DLD1 (cell line): ENCODE measurements around the gene LSM10.

ENCODE experiments used
- in situ Hi-C: cut with HindIII; loops from 2 replicates; pipeline ENCODE4 v1.10.0; 2017; ENCODE audit warnings: low sequenced_read_pairs

Gene LSM10

DNA sequence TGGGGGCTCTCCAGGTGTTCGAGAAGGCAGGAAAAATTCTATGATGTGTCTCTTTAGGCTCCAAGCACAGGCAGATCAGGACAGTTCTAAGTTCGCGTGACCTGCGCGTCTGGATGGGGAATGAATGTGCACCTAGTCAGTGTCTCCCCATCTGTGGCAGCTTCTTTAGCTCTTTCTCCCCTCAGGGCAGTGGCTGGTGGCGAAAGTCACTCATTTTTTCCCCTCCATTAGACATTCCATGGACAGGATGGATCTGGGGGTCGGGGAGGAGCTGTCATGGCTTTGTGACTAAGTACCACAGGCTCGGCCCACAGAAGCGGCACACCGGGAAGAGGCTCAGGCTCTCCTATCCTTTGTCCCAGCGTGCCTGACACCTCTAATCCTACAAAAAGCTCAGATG, 43.2 kb downstream of the LSM10 start:
- in situ Hi-C loops: no loop called here

DNA sequence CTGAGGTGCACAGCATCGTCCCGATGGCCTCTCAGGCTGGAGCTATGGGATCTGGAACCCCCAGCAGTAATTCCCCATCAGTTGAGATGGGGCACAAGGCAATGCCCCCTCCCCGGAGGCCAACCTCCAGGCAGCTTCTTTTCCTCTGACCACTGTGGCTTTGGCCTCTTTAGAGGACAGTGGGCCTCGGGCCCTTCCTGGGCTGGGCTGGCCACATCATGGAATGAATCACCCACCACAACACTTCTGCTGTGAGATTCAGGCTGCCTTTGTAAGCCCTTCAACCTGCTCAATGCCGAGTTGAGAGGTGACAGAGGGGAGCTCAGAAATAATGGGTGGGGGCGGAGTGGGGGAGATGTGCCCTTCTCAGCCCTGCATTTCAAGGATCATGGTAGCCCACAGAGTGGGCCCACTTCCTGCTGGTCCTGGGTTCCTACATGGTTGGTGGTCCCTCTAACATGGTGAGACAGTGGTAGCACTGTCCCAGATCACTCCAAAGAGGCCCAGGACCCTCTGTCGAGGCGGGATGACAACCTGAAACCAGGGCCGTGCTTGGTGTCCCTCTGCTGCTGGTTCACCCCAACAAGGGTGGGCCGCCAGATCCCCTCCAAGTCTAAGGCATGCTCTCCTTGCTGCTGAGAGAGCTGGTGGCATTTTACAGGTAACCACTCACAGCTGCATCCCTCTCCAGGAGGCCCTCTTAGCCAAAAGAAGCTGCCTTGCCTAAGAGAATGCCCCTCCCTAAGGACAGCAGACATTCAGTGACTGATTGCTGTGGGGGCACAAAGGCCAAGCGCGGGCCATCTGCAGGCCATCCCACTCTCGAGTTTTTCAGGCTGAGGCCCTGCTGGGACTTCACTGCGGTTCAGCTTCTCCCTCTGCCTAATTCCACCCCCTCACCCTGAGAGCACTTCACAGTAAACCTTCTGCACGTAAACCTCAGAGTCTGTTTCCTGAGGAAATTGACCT, 44.5 kb downstream of the LSM10 start:
- in situ Hi-C loops: no loop called here

DNA sequence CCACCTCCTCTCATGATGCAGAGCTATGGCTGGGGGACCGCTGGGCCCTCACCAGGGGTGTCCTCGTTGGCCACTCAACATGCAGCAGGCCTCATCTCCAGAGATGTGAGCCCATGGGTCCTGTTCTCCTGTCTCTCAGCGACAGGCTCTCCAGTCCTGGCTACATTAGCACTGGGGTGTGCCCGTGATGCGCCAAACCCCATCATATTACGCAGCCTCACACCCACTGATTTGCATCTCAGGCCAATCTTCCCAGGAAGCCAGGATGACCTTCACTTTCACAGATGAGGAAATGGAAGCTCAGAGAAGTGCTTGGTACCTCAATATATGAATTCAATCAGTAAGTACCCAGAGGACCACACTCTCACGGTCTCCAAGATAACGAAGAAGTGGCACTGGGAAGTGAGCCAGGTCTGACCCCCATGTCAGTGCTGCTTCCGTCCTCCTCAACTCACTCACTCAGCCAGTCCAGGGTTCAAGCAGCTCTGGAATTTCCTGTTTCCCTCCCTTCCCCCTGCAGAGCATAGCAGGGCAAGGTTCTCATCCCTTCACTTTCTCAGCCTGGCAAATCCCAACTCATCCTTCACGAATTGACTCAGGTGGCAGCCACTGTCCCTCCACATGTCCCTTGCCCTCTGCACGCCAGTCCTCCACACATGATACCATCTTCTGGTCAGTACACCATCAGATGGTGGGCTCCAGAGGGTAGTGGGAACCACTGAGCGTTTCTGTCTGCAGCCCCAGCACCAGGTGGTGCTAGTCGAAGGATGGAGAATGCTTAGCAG, 45.4 kb downstream of the LSM10 start:
- in situ Hi-C loops: no loop called here

DNA sequence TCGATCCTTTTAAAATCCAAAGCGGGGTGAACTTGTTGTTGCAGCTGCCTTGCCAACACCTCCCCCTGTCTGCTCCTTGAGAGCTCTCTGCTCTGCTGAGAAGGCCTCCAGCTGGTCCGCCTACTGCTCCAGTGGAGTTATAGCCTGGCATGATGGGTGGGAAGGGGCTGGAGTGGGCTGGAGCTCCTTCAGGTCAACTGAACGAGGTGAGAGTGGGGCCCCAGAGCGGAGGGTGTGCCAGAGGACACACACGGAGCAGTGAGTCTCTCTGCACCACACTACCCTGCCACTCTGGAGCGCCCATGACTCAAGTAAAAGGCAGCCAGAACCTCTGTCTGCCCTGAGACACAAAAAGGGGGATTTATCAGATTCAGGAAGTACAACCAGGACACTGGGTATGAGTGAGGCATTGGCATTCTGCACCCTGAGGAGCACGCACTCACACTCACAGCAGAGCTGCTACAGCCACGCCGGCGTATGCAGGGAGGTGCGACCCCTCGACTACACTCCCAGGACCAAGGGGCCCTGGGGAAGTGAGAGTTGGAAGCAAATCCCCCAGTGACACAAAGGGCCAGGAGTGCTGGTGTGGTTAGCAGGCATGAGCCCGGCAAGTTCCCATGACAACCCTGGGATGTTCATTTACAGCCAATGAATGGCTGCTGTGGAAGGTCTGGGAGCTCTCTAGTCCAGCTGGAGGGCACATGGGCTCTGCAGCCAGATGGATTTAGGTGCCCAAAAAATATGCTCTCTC, 46.3 kb downstream of the LSM10 start:
- in situ Hi-C loops: no loop called here

DNA sequence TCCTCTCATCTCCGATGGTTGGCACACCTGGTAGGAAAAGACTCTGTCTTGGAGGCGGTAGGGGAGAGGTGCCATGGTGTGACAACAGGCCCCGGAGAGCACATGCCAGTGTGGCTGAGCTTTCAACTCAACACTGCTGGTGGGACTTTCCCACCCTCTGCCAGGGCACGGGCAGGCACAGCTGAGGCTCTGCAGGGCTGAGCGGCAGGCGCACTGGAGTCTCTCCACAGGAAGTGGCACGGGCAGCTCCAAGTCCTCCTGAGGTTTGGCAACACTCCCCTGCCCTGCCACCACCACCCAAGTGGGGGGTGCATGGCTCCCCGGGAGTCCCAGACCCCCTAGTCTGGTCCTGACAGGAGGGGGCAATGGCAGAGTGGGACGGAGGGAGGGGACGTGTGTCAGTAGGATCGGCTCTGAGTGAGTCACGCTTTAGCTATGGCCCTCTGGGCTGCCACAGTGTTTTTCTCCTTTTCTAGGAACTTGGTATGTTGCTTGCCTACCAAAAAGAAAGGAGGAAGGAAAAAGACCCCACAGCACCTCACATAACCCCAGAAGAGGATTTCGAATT, 47.0 kb downstream of the LSM10 start:
- in situ Hi-C loops: no loop called here

DNA sequence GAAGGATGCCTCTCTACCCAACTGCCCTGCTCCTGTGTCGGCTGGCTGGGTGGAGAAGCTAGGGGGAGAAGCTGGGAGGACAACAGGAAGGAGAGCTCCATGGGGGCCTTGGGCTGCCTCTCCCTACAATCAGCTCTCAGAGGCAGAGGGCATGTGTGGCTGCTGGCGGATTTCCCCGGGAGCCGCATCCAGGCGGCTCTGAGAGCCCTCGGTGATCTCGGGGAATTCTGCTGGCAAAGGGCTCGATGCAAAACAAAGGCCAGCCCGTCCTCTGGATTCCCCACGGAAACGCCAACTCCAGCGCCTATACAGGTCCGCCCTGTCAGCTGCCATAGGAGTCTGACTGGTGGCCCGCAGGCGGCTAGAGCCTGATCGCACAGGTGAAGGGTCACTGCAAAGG, 47.9 kb downstream of the LSM10 start:
- in situ Hi-C loops: no loop called here

DNA sequence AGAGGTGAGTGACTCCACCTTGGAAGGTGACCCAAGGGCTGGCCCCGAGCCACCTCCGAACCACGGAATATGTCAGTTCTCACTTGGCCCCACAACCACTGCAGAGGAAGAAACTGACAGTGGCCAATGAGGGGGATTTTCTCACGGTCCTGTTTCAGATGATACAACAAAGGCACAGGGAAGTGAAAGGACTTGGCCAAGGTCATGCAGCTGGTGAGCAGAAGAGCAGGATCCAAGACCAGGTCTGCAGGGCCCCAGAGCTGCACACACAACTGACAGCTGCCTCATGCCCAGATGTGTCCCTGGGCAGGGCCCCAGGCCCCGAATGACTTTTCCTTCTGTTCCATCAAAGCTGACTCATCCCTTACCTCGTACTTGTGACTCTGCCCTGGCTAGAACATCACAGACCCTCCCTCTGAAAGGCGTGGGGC, 48.5 kb downstream of the LSM10 start:
- in situ Hi-C loops: no loop called here

DNA sequence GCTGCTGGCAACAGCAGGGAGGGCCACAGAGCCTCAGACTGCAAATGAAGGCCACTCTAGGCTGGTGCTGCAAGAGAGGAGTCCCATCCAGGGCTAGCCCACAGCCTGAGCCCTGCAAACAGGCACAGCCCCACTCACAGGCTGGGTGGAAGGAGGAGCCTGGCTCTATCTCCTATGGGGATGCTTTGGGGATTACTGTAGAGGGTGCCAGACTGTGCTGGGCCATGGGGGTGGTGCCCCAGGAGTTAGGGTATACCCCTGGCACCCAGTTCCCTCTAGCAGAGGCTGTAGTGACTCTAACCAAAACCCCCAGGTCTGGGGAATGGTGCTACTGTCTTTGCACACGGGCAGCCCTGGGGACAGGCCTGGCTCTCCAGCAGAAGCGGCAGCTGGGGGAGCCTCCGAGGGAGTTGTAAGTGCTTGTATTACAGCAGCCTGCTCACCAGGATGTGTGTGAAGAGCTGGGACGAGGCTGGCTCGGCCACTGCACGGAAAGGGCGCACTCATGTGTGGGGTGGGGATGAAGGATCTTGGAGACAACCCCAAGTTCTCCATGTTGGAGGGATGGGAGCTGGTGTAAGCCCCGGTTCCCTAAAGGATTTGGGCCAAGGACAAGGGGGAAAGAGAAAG, 50.9 kb downstream of the LSM10 start:
- in situ Hi-C loops: no loop called here

DNA sequence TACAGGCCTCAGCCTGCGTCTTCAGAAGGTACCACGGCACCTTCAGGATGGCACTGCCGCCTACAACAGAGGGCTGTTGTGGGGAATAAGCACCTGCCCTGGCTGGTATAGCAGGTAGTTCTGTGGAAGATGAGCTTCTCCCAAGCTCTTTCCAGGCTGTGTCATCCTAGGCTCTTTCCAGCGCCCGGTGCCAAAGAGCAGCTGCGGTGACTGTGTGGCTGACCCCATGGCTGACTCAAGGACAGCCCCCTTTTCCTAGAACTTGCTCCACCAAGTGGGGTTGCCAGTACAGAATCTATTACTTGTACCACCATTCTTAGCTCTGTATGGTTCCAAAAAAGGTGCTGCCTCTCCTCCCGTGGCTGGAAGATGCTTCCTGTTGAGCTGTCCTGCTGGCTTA, 52.4 kb downstream of the LSM10 start:
- in situ Hi-C loops: no loop called here

DNA sequence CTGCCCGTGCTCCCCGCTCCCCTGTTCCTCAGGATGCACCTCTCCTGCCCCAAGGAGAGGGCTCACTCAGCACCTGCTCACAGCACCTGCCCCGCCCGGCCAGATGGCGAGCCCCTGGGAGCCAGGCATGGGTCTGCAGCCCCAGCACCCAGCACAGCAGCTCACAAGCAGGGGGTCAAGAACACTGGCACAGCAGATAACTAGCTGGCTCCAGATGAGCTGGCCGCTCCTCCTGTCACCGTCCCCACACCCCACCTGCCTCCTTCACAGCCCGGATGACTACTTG, 53.4 kb downstream of the LSM10 start:
- in situ Hi-C loops: no loop called here

DNA sequence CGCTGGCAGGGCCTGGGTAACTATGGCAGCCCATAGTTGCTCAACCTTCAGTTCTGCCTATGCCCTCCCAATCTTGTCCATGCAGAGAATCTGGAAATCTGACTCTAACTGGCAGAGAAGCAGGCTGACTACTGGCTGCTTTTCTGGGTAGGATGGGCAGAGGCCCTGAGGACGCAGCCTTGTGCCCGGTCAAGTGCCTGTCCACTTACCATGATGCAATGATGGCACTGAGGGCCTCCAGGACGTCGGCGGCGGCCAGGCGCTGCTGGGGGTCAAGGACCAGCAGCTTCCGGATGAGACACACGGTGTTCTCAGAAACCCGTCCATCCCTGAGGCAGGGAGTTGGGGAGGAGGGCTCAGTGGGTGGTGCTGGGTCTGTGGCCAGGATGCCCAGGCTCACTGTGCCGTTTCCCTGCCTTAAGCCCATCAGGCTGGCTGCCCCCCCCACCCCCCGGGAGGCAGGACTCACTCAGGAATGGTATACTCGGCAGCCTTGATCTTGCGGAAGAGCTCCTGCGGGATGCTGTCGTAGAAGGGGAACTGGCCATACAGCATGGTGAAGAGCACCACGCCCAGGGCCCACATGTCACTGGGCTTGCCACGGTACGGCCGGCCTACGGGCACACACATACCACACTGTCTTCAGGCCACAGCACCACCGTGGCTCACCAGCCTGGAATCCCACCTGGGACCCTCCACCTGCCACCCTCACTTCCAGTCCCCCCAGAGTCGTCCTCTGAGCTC, 53.9 kb downstream of the LSM10 start:
- in situ Hi-C loops: no loop called here
